HL-60 (cell line): ENCODE data around the gene DENND6A.
"Not testable (repeated sequence)": the region's sequence is repeated elsewhere in the genome, so short reads cannot be mapped to it uniquely, and the experiment has no call there.

ENCODE experiments used
- DNase-seq, 2 experiments: peaks; one replicate each; pipeline ENCODE4 v3.0.0-alpha.2; 2010 to 2020; ENCODE audit warnings: low read depth in 1 of 2, low spot score in 1 of 2
- H3K27ac ChIP-seq: fragments of 250-450 bp; sonication (Bioruptor Pico); replicated peaks from 2 replicates; pipeline ENCODE4 v1.5.1; 2020; ENCODE audit warnings: mild to moderate bottlenecking, moderate library complexity
- H3K27me3 ChIP-seq: fragments of 250-450 bp; sonication (Bioruptor Pico); 2 replicates; pipeline ENCODE4 v1.5.1; 2021; ENCODE audit warnings: mild to moderate bottlenecking, moderate library complexity; ENCODE audit not compliant: insufficient read depth, poor library complexity, severe bottlenecking
- H3K4me3 ChIP-seq: replicated peaks from 2 replicates; pipeline ENCODE4 v1.5.1; 2011; ENCODE audit warnings: mild to moderate bottlenecking, control low read depth, low read length; ENCODE audit not compliant: insufficient read depth
- GABPA ChIP-seq: IDR thresholded peaks from 2 replicates; pipeline ENCODE4 v1.6.1; 2012; ENCODE audit warnings: low read depth
- POLR2AphosphoS5 ChIP-seq: IDR thresholded peaks from 2 replicates; pipeline ENCODE4 v1.6.1; 2012; ENCODE audit warnings: low read depth
- SPI1 ChIP-seq: IDR thresholded peaks from 2 replicates; pipeline ENCODE4 v1.6.1; 2012; ENCODE audit warnings: low read depth, mild to moderate bottlenecking, borderline replicate concordance
- TF ChIP-seq, protein P1 (sequence below): IDR thresholded peaks from one replicate; pipeline ENCODE4 v1.5.1; 2011; ENCODE audit warnings: low read length, control low read depth, inconsistent platforms; ENCODE audit not compliant: insufficient read depth
- TF ChIP-seq, protein P2 (sequence below): IDR thresholded peaks from 2 replicates; pipeline ENCODE4 v1.6.1; 2012; ENCODE audit warnings: low read depth; ENCODE audit not compliant: insufficient replicate concordance

Gene DENND6A

DNA sequence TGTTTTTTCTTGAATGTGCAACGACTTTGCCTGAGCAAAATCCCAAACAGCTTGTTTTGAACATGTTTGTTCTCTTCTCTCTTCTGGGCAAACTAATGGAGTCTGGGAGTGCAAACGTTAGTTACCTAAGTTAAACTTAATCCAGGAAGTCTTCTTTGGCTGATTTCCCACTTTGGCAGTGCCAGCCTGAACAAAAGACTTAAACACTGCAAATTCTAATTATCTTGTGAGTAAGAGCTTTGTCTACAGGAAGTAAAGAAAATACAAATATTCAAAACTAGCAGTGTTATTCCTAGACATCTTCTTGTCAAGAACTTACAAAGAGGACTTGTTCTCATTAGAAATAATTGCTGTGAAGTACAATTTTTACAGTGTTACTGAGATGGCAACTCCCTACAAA, 16.7 kb upstream of the DENND6A start:
- Histone ChIP-seq H3K4me3 (no peak overlapping the region), H3K27me3 (no peaks in the 10 kb centered on the region), H3K27ac (no peak overlapping the region; the same call in 1 of the 2 replicates)
- DNase-seq: no peak
- TF ChIP-seq, protein P1, sequence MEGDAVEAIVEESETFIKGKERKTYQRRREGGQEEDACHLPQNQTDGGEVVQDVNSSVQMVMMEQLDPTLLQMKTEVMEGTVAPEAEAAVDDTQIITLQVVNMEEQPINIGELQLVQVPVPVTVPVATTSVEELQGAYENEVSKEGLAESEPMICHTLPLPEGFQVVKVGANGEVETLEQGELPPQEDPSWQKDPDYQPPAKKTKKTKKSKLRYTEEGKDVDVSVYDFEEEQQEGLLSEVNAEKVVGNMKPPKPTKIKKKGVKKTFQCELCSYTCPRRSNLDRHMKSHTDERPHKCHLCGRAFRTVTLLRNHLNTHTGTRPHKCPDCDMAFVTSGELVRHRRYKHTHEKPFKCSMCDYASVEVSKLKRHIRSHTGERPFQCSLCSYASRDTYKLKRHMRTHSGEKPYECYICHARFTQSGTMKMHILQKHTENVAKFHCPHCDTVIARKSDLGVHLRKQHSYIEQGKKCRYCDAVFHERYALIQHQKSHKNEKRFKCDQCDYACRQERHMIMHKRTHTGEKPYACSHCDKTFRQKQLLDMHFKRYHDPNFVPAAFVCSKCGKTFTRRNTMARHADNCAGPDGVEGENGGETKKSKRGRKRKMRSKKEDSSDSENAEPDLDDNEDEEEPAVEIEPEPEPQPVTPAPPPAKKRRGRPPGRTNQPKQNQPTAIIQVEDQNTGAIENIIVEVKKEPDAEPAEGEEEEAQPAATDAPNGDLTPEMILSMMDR: no peak
- TF ChIP-seq POLR2AphosphoS5 (no peak), GABPA (no peak), SPI1 (no peak)
- TF ChIP-seq, protein P2, sequence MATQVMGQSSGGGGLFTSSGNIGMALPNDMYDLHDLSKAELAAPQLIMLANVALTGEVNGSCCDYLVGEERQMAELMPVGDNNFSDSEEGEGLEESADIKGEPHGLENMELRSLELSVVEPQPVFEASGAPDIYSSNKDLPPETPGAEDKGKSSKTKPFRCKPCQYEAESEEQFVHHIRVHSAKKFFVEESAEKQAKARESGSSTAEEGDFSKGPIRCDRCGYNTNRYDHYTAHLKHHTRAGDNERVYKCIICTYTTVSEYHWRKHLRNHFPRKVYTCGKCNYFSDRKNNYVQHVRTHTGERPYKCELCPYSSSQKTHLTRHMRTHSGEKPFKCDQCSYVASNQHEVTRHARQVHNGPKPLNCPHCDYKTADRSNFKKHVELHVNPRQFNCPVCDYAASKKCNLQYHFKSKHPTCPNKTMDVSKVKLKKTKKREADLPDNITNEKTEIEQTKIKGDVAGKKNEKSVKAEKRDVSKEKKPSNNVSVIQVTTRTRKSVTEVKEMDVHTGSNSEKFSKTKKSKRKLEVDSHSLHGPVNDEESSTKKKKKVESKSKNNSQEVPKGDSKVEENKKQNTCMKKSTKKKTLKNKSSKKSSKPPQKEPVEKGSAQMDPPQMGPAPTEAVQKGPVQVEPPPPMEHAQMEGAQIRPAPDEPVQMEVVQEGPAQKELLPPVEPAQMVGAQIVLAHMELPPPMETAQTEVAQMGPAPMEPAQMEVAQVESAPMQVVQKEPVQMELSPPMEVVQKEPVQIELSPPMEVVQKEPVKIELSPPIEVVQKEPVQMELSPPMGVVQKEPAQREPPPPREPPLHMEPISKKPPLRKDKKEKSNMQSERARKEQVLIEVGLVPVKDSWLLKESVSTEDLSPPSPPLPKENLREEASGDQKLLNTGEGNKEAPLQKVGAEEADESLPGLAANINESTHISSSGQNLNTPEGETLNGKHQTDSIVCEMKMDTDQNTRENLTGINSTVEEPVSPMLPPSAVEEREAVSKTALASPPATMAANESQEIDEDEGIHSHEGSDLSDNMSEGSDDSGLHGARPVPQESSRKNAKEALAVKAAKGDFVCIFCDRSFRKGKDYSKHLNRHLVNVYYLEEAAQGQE: no peak

- no peak overlapping the region for H3K4me3 ChIP-seq
- TF ChIP-seq GABPA (no peak), POLR2AphosphoS5 (no peak), SPI1 (no peak)
- TF ChIP-seq, protein P2: no peak
- TF ChIP-seq, protein P1: no peak
- DNase-seq: no peak
- no peak overlapping the region; the same call in 1 of the 2 replicates for H3K27ac ChIP-seq
- H3K27me3 ChIP-seq: no peaks in the 10 kb centered on the region
Measured at GRCh38 chr3:57709031-57709430, 16.2 kb upstream of the DENND6A start.

DNA sequence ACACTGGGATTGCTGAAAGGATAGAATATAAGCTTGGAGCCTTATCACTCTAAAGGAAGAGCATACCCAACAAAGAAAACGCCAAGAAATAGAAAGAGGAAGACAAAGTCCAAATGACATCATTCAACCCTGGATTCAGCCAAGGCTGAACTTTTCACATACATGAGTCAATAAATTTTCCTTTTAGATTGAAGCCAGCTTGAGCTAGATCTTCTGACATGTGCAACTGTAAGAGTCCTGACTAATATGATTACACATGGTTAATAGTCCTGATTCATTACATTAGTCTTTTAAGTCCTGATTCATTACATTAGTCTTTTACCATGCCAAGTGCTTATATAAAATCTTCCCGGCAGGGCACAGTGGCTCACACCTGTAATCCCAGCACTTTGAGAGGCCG, 13.6 kb upstream of the DENND6A start:
- Histone ChIP-seq H3K4me3 (no peak overlapping the region), H3K27me3 (no peaks in the 10 kb centered on the region), H3K27ac (no peak overlapping the region)
- TF ChIP-seq, protein P1: no peak
- peak; percentile 71; the same call in 1 of the 2 replicates for TF ChIP-seq SPI1
- no peak for TF ChIP-seq POLR2AphosphoS5
- no peak for TF ChIP-seq GABPA
- no peak for DNase-seq

GRCh38 chr3:57705351-57705750, 12.5 kb upstream of the DENND6A start:
- not testable (repeated sequence) for H3K27me3 ChIP-seq, H3K4me3 ChIP-seq, DNase-seq, H3K27ac ChIP-seq
